DLD1 (cell line): Measurements from ENCODE around the gene B4GALT1.

ENCODE experiments used
- in situ Hi-C: cut with HindIII; loops from 2 replicates; pipeline ENCODE4 v1.10.0; 2017; ENCODE audit warnings: low sequenced_read_pairs

The B4GALT1 gene

GRCh38 chr9:33163433-33164137, 3.6 kb downstream of the B4GALT1 start:
- in situ Hi-C loops: loop anchor here (5.0 kb wide), 1 partner anchor 36 kb away; no protein-coding TSS in a partner anchor

- in situ Hi-C loops: loop anchor here (5.0 kb wide), 1 partner anchor 36 kb away; no protein-coding TSS in a partner anchor
These were observed 4.3 kb downstream of the B4GALT1 start for GRCh38 chr9:33162721-33163311.

- in situ Hi-C loops: loop anchor here (5.0 kb wide), 1 partner anchor 34 kb away; no protein-coding TSS in a partner anchor
These were observed 5.5 kb downstream of the B4GALT1 start for GRCh38 chr9:33161589-33162132.

- in situ Hi-C loops: loop anchor here (5.0 kb wide), 1 partner anchor 34 kb away; no protein-coding TSS in a partner anchor
These were observed 6.0 kb downstream of the B4GALT1 start for GRCh38 chr9:33161011-33161588.

GRCh38 chr9:33160446-33160845, 6.7 kb downstream of the B4GALT1 start:
- in situ Hi-C loops: loop anchor here (5.0 kb wide), 1 partner anchor 33 kb away; no protein-coding TSS in a partner anchor

- in situ Hi-C loops: loop anchor here (5.0 kb wide), 1 partner anchor 32 kb away; no protein-coding TSS in a partner anchor
These were observed 7.4 kb downstream of the B4GALT1 start for GRCh38 chr9:33159777-33160127.

GRCh38 chr9:33158843-33159776, 8.0 kb downstream of the B4GALT1 start:
- in situ Hi-C loops: no loop called here

GRCh38 chr9:33157960-33158842, 8.9 kb downstream of the B4GALT1 start:
- in situ Hi-C loops: no loop called here

GRCh38 chr9:33155393-33155792, 11.7 kb downstream of the B4GALT1 start:
- in situ Hi-C loops: no loop called here

- in situ Hi-C loops: loop anchor here (5.0 kb wide), 1 partner anchor 77 kb away; the partner anchor contains the start of gene SMU1
These were observed 12.8 kb downstream of the B4GALT1 start for GRCh38 chr9:33154371-33154770.

GRCh38 chr9:33153666-33154065, 13.5 kb downstream of the B4GALT1 start:
- in situ Hi-C loops: loop anchor here (5.0 kb wide), 1 partner anchor 76 kb away; the partner anchor contains the start of gene SMU1

- in situ Hi-C loops: loop anchor here (5.0 kb wide), 1 partner anchor 76 kb away; the partner anchor contains the start of gene SMU1
These were observed 14.1 kb downstream of the B4GALT1 start for GRCh38 chr9:33153001-33153400.

GRCh38 chr9:33151601-33152000, 15.5 kb downstream of the B4GALT1 start:
- in situ Hi-C loops: loop anchor here (5.0 kb wide), 1 partner anchor 74 kb away; the partner anchor contains the start of gene SMU1

- in situ Hi-C loops: loop anchor here (5.0 kb wide), 1 partner anchor 74 kb away; the partner anchor contains the start of gene SMU1
These were observed 16.1 kb downstream of the B4GALT1 start for GRCh38 chr9:33151007-33151557.

- in situ Hi-C loops: no loop called here
These were observed 18.6 kb downstream of the B4GALT1 start for GRCh38 chr9:33148367-33149014.

GRCh38 chr9:33147416-33148169, 19.5 kb downstream of the B4GALT1 start:
- in situ Hi-C loops: no loop called here

GRCh38 chr9:33146298-33146697, 20.8 kb downstream of the B4GALT1 start:
- in situ Hi-C loops: no loop called here

- in situ Hi-C loops: no loop called here
These were observed 22.6 kb downstream of the B4GALT1 start for GRCh38 chr9:33144551-33144950.
